ENCODE data around the gene TRMU.

Gene TRMU

GRCh38 chr22:46353483-46354105 lies 18.1 kb downstream of the TRMU start:
- no peak for TF ChIP-seq POLR2AphosphoS5 (IDR thresholded peaks at IDR 0.05; ENCODE audit: low read depth, low read length)
- TF ChIP-seq TAF1 (IDR thresholded peaks at IDR 0.05; ENCODE audit: borderline replicate concordance, low read depth, low read length), result no peak
- TF ChIP-seq POLR2A (IDR thresholded peaks at IDR 0.05; ENCODE audit: low read depth, low read length), result no peak
- DNase-seq (ENCODE audit: insufficient read length) (no peak), FAIRE-seq (no peak)

DNA sequence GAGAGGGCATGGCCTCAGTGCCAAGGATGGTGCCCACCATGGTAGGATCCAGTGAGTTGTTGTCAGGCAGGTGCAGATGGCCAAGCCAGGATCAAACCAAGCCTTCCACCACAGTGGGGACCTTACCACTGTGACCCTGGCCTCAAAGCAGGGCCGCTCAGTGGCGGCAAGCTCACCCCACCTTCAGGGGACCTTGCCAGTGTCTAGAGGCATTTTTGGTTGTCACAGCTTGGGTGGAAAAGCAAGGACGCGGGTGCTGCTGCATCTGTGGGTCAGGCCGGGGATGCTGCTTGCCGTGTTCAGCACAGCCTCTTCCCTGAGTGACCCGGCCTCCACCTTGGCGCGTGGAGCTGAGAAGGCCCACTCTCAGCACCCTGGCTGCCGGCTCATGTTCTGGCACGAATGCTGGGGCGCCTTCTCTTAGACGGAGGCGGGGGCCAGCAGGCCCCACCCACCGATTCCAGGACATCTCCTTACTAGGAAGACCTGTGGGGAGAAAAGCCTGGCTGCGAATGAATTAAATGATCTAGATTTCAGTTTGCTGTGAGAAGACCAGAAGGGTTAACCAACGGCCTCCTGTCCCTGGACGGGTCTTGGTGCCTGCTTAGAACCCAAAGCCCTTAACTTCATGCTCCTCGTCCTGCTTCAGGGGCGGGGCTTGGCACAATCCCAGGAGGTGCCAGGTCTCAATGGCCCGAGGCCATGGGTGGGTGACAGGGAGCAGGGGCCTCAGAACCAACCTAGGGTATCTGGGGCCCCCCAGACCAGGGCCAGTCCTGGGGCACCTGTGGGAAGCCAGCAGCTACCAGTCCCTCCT lies 18.9 kb downstream of the TRMU start:
- FAIRE-seq (no peak), DNase-seq (ENCODE audit: insufficient read length) (no peak)
- TF ChIP-seq TAF1 (IDR thresholded peaks at IDR 0.05; ENCODE audit: borderline replicate concordance, low read depth, low read length), result no peak
- TF ChIP-seq POLR2A (IDR thresholded peaks at IDR 0.05; ENCODE audit: low read depth, low read length), result no peak

DNA sequence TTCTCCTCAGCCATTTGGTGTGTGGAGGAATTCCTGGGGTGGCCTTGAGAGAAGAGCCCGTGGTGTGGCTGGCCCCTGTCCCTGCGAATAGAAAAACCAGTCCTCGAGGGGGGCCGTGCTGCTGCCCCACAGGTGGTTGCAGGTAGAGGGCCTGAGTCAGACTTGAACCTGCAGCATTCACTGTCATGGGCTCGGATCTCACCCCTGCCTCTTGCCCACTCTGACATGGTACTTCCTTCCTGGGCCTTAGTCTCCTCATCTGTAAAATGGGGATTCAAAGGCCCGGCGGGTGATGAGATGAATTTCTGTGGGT lies 19.4 kb downstream of the TRMU start:
- no peak for TF ChIP-seq TAF1 (IDR thresholded peaks at IDR 0.05; ENCODE audit: borderline replicate concordance, low read depth, low read length)
- no peak for TF ChIP-seq POLR2AphosphoS5 (IDR thresholded peaks at IDR 0.05; ENCODE audit: low read depth, low read length)
- no peak for TF ChIP-seq POLR2A (IDR thresholded peaks at IDR 0.05; ENCODE audit: low read depth, low read length)
- DNase-seq (ENCODE audit: insufficient read length) (no peak), FAIRE-seq (no peak)

- FAIRE-seq (peak; percentile 42), DNase-seq (ENCODE audit: insufficient read length) (peak; percentile 83)
- TF ChIP-seq TAF1 (IDR thresholded peaks at IDR 0.05; ENCODE audit: borderline replicate concordance, low read depth, low read length) (no peak), POLR2AphosphoS5 (IDR thresholded peaks at IDR 0.05; ENCODE audit: low read depth, low read length) (no peak), POLR2A (IDR thresholded peaks at IDR 0.05; ENCODE audit: low read depth, low read length) (no peak)
Observed at GRCh38 chr22:46355369-46355995, 20.0 kb downstream of the TRMU start.

DNA sequence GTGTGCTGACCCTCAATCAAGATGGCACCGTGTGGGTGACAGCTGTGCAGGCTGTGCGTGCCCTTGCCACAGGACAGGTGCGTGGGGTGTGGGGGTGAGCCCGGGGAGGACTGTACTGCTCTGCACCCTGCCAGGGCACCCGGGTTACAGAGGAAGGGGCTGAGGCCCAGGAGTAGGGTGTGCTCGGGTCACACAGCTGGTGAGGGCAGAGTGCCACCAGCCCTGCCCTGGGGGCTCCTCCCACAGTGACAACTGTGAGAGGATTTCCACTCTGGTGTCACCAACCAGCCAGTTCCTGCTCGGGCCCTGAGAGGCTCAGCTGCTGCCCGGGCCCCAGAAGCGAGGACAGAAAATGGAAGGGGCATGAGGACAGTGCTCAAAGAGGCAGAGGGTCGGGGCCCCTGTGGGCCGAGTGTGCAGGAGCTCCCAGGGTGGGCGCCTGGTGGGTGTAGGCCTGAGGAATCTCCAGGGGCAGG lies 20.5 kb downstream of the TRMU start:
- TF ChIP-seq POLR2A (IDR thresholded peaks at IDR 0.05; ENCODE audit: low read depth, low read length) (no peak), POLR2AphosphoS5 (IDR thresholded peaks at IDR 0.05; ENCODE audit: low read depth, low read length) (no peak), TAF1 (IDR thresholded peaks at IDR 0.05; ENCODE audit: borderline replicate concordance, low read depth, low read length) (no peak)
- no peak for DNase-seq (ENCODE audit: insufficient read length)
- no peak for FAIRE-seq

GRCh38 chr22:46356496-46357480 lies 21.3 kb downstream of the TRMU start:
- TF ChIP-seq POLR2AphosphoS5 (IDR thresholded peaks at IDR 0.05; ENCODE audit: low read depth, low read length) (no peak), POLR2A (IDR thresholded peaks at IDR 0.05; ENCODE audit: low read depth, low read length) (no peak), TAF1 (IDR thresholded peaks at IDR 0.05; ENCODE audit: borderline replicate concordance, low read depth, low read length) (no peak)
- DNase-seq (ENCODE audit: insufficient read length), result no peak
- no peak for FAIRE-seq

GRCh38 chr22:46357711-46358520 lies 22.4 kb downstream of the TRMU start:
- DNase-seq (ENCODE audit: insufficient read length) (no peak), FAIRE-seq (no peak)
- no peak for TF ChIP-seq POLR2A (IDR thresholded peaks at IDR 0.05; ENCODE audit: low read depth, low read length)
- TF ChIP-seq TAF1 (IDR thresholded peaks at IDR 0.05; ENCODE audit: borderline replicate concordance, low read depth, low read length), result no peak
- no peak for TF ChIP-seq POLR2AphosphoS5 (IDR thresholded peaks at IDR 0.05; ENCODE audit: low read depth, low read length)

GRCh38 chr22:46358766-46359165 lies 23.3 kb downstream of the TRMU start:
- FAIRE-seq (no peak), DNase-seq (ENCODE audit: insufficient read length) (no peak)
- TF ChIP-seq TAF1 (IDR thresholded peaks at IDR 0.05; ENCODE audit: borderline replicate concordance, low read depth, low read length) (no peak), POLR2AphosphoS5 (IDR thresholded peaks at IDR 0.05; ENCODE audit: low read depth, low read length) (no peak), POLR2A (IDR thresholded peaks at IDR 0.05; ENCODE audit: low read depth, low read length) (no peak)

GRCh38 chr22:46359362-46359761 lies 23.8 kb downstream of the TRMU start:
- DNase-seq (ENCODE audit: insufficient read length) (no peak), FAIRE-seq (no peak)
- TF ChIP-seq POLR2A (IDR thresholded peaks at IDR 0.05; ENCODE audit: low read depth, low read length) (no peak), POLR2AphosphoS5 (IDR thresholded peaks at IDR 0.05; ENCODE audit: low read depth, low read length) (no peak), TAF1 (IDR thresholded peaks at IDR 0.05; ENCODE audit: borderline replicate concordance, low read depth, low read length) (no peak)

GRCh38 chr22:46360097-46360496 lies 24.6 kb downstream of the TRMU start:
- DNase-seq (ENCODE audit: insufficient read length), result no peak
- FAIRE-seq, result no peak

More at GRCh38 chr22:46360097-46360496, 24.6 kb downstream of the TRMU start:
- TF ChIP-seq TAF1 (IDR thresholded peaks at IDR 0.05; ENCODE audit: borderline replicate concordance, low read depth, low read length), result no peak
